Parathyroid adenoma (tissue), 2 donors: ENCODE data around the gene THBS2.
"Not testable (repeated sequence)": the region's sequence is repeated elsewhere in the genome, so short reads cannot be mapped to it uniquely, and the experiment has no call there.

Source experiments
- H2AFZ ChIP-seq: fragments of 300-600 bp; sonication (generic); one replicate; pipeline ENCODE4 v1.7.0; 2017; ENCODE audit warnings: antibody characterized with exemption, mild to moderate bottlenecking
- H3K27ac ChIP-seq: fragments of 300-600 bp; sonication (generic); one replicate; pipeline ENCODE4 v1.7.0; 2017
- H3K27me3 ChIP-seq: fragments of 300-600 bp; sonication (generic); one replicate; pipeline ENCODE4 v1.7.0; 2017; ENCODE audit warnings: low read length; ENCODE audit not compliant: control insufficient read depth, insufficient read depth
- H3K36me3 ChIP-seq: fragments of 300-600 bp; sonication (generic); one replicate; pipeline ENCODE4 v1.7.0; 2017; ENCODE audit warnings: low read length; ENCODE audit not compliant: control insufficient read depth, insufficient read depth
- H3K4me1 ChIP-seq: fragments of 300-600 bp; sonication (generic); one replicate; pipeline ENCODE4 v1.7.0; 2017; ENCODE audit warnings: control low read depth
- H3K4me2 ChIP-seq: fragments of 300-600 bp; sonication (generic); one replicate; pipeline ENCODE4 v1.7.0; 2017; ENCODE audit warnings: low read length
- H3K4me3 ChIP-seq: fragments of 300-600 bp; sonication (generic); one replicate; pipeline ENCODE4 v1.7.0; 2017; ENCODE audit warnings: low read depth, low read length
- H3K79me2 ChIP-seq: fragments of 300-600 bp; sonication (generic); one replicate; pipeline ENCODE4 v1.7.0; 2017; ENCODE audit warnings: control low read depth
- H3K9ac ChIP-seq: fragments of 300-600 bp; sonication (generic); one replicate; pipeline ENCODE4 v1.7.0; 2017; ENCODE audit warnings: mild to moderate bottlenecking
- H3K9me3 ChIP-seq: fragments of 300-600 bp; sonication (generic); one replicate; pipeline ENCODE4 v1.7.0; 2017; ENCODE audit warnings: low read length; ENCODE audit not compliant: control insufficient read depth
- TF ChIP-seq, protein P1 (sequence below): fragments of 300-600 bp; sonication (generic); IDR thresholded peaks from one replicate; pipeline ENCODE4 v1.7.0; 2017; ENCODE audit warnings: antibody characterized with exemption, mild to moderate bottlenecking
- donor health status: primary hyperparathyroidism.

THBS2 gene

GRCh38 chr6:169215201-169215681 is 38.4 kb downstream of the THBS2 start:
- no peaks in the 10 kb centered on the region for H3K27me3 ChIP-seq
- TF ChIP-seq, protein P1, sequence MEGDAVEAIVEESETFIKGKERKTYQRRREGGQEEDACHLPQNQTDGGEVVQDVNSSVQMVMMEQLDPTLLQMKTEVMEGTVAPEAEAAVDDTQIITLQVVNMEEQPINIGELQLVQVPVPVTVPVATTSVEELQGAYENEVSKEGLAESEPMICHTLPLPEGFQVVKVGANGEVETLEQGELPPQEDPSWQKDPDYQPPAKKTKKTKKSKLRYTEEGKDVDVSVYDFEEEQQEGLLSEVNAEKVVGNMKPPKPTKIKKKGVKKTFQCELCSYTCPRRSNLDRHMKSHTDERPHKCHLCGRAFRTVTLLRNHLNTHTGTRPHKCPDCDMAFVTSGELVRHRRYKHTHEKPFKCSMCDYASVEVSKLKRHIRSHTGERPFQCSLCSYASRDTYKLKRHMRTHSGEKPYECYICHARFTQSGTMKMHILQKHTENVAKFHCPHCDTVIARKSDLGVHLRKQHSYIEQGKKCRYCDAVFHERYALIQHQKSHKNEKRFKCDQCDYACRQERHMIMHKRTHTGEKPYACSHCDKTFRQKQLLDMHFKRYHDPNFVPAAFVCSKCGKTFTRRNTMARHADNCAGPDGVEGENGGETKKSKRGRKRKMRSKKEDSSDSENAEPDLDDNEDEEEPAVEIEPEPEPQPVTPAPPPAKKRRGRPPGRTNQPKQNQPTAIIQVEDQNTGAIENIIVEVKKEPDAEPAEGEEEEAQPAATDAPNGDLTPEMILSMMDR, result no peak
- H2AFZ ChIP-seq, result no peak overlapping the region
- H3K4me3 ChIP-seq, result no peak overlapping the region
- H3K36me3 ChIP-seq, result no peaks in the 10 kb centered on the region
- H3K4me2 ChIP-seq, result no peak overlapping the region
- no peak overlapping the region for H3K9ac ChIP-seq
- H3K9me3 ChIP-seq, result no peaks in the 10 kb centered on the region
- no peaks in the 10 kb centered on the region for H3K79me2 ChIP-seq
- H3K4me1 ChIP-seq, result no peaks in the 10 kb centered on the region
- H3K27ac ChIP-seq, result no peak overlapping the region

GRCh38 chr6:169214789-169215188 is 38.9 kb downstream of the THBS2 start:
- not testable (repeated sequence) for H3K9ac ChIP-seq, H3K4me2 ChIP-seq, H3K4me3 ChIP-seq

DNA sequence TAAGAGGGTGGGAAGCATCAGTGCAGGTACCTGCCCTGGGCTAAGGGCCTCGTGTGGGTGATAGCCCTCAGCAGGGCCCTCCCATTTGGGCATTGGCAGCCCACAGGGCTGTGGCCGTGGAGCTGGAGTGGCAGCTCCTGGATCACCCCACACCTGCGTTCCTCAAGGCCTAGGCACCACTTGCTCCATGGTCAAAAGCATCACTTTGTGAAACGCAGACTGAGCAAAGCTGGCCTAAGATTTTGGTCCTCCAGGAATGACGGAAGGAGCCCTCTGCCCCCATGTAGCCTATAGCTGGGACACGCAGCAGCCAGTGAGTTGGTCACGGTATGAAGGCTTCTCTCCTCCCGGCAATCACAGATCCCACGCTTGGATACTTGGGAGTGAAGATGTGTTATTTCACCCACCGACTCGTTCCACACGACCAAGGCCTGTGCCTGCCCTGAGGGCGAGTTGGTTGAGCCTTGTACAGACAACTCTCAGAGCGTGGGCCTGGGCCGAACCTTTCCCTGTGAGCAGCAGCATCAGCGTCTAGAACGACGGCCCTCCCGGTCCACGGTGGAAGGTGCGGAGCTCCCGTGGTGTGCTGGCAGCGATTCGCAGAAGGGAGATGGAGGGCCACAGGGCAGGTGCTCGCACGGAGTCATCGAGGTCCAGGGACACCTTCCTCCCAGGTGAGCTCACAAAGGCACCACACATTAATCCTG is 39.7 kb downstream of the THBS2 start:
- H2AFZ ChIP-seq, result peak overlapping the region; percentile 81
- H3K9ac ChIP-seq, result no peak overlapping the region
- no peaks in the 10 kb centered on the region for H3K9me3 ChIP-seq
- peak overlapping the region; percentile 50 for H3K27ac ChIP-seq
- no peaks in the 10 kb centered on the region for H3K36me3 ChIP-seq
- TF ChIP-seq, protein P1, result no peak
- H3K27me3 ChIP-seq, result no peaks in the 10 kb centered on the region
- no peak overlapping the region for H3K4me2 ChIP-seq
- H3K79me2 ChIP-seq, result no peaks in the 10 kb centered on the region
- H3K4me1 ChIP-seq, result no peaks in the 10 kb centered on the region
- H3K4me3 ChIP-seq, result no peak overlapping the region

More at GRCh38 chr6:169214789-169215188, 38.9 kb downstream of the THBS2 start:
- not testable (repeated sequence) for H3K27me3 ChIP-seq, H2AFZ ChIP-seq, H3K79me2 ChIP-seq, H3K4me1 ChIP-seq, H3K9me3 ChIP-seq, H3K27ac ChIP-seq, H3K36me3 ChIP-seq

DNA sequence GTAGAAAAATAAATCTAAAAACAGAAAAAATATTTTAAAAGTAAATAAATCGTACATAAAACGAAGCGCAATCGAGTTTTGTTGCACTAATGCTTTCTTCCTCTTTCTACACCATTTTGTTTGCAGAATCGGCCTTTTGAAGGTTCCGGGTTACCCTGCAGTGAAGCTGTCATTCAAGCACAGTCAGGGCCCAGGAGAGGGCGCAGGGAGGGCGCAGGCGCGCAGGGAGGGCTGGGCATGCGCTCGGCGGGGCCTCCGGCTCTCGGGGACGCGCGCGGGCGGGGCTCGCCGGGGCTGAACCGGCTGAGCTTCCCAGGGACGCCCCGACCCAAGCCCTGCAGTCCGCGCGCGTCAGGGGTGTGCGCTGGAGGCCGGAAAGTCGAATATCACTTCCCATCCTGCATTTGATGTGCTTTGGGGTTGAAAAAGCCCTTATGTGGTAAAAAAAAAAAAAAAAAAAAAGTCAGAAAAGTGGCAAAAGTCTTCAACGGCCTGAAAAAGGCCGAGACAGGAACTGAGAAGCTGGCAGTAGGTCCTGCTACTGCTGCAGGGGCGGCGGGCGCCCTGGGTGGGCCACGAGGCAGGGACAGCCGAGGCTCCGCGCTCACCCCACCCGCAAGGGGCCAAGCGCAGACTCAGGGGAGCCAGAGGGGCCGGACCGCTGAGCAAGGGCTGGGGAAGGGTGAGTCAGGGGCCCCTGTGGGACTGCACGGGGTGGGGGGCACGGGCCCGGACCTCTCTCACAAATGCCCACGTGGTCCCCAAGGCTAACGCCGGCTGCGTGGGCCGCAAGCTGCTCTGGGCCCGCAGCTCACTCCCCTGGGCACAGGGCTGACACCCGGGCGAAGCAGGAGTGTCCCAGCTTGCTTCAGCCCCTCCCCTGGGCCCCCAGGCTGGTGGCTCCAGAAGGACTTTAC is 40.5 kb downstream of the THBS2 start:
- no peak overlapping the region for H3K9ac ChIP-seq
- H3K79me2 ChIP-seq, result no peaks in the 10 kb centered on the region
- H3K4me1 ChIP-seq, result no peaks in the 10 kb centered on the region

More for the DNA sequence above, 40.5 kb downstream of the THBS2 start:
- peak overlapping the region; percentile 50 for H3K27ac ChIP-seq
- no peaks in the 10 kb centered on the region for H3K9me3 ChIP-seq
- TF ChIP-seq, protein P1, result peak; percentile 37
- peak overlapping the region; percentile 50 for H3K4me2 ChIP-seq
- peak overlapping the region; percentile 50 for H3K4me3 ChIP-seq
- H3K36me3 ChIP-seq, result no peaks in the 10 kb centered on the region
- no peaks in the 10 kb centered on the region for H3K27me3 ChIP-seq
- peak overlapping the region; percentile 81 for H2AFZ ChIP-seq
